Activated CD8-positive, alpha-beta memory T cell treated with anti-CD3 and anti-CD28 coated beads for 4 hours (primary cell): ENCODE measurements around the gene PITRM1.
A peak's percentile ranks its signal among the peaks of the same experiment; 100 is the strongest.

Source experiments
- DNase-seq, 2 donors: peaks; one replicate each; pipeline ENCODE4 v3.0.0-alpha.2; 2020; ENCODE audit warnings: low read depth in 2 of 2

Gene PITRM1

GRCh38 chr10:3102720-3103427, 69.7 kb downstream of the PITRM1 start:
- no peak for DNase-seq

- DNase-seq, result no peak
These were observed 71.5 kb downstream of the PITRM1 start for GRCh38 chr10:3100856-3101640.

- no peak for DNase-seq
These were observed 72.3 kb downstream of the PITRM1 start for GRCh38 chr10:3100093-3100792.

- no peak for DNase-seq
These were observed 73.1 kb downstream of the PITRM1 start for GRCh38 chr10:3099291-3100092.

- no peak for DNase-seq
These were observed 73.9 kb downstream of the PITRM1 start for GRCh38 chr10:3098689-3099088.

GRCh38 chr10:3097160-3097559, 75.4 kb downstream of the PITRM1 start:
- no peak for DNase-seq

GRCh38 chr10:3096149-3096548, 76.4 kb downstream of the PITRM1 start:
- no peak for DNase-seq

GRCh38 chr10:3095373-3096139, 77.0 kb downstream of the PITRM1 start:
- peak; percentile 15 to 47 for DNase-seq

- no peak for DNase-seq
These were observed 78.0 kb downstream of the PITRM1 start for GRCh38 chr10:3094609-3095036.

GRCh38 chr10:3093996-3094395, 78.6 kb downstream of the PITRM1 start:
- DNase-seq, result no peak

GRCh38 chr10:3091921-3092320, 80.7 kb downstream of the PITRM1 start:
- no peak for DNase-seq

- no peak for DNase-seq
These were observed 81.4 kb downstream of the PITRM1 start for GRCh38 chr10:3090914-3091787.

GRCh38 chr10:3090388-3090787, 82.2 kb downstream of the PITRM1 start:
- no peak for DNase-seq
